ENCODE data around the gene PLA2G6.
"Not testable (repeated sequence)": the region's sequence is repeated elsewhere in the genome, so short reads cannot be mapped to it uniquely, and the experiment has no call there.

PLA2G6 gene

DNA sequence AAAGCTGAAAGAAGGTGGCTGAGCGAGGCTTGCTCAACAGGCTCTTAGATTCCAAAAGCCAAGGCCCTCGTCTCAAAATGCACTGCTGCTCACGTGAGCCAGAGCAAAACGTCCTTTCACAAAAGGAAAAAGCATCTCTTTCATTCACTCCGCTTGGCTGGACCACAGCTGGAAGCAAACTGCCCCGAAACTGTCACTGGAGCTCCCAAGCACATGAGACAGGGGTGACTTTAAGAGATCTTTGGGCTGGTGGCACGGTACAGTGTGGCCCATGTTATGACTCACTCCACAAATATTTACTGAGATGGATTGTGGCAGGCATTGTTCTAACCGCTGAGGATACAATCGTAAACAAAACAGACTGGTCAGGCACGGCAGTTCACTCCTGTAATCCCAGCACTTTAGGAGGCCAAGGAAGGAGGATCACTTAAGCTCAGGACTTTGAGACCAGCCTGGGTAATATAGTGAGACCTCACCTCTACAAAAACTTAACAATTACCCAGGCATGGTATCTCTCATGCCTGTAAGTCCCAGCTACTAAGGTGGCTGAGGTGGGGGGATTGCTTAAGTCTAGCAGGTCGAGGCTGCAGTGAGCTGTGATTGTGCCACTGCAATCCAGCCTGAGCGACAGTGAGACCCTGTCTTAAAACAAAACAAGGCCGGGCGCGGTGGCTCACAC, 3.6 kb downstream of the PLA2G6 start:
- TF ChIP-seq, protein P1, sequence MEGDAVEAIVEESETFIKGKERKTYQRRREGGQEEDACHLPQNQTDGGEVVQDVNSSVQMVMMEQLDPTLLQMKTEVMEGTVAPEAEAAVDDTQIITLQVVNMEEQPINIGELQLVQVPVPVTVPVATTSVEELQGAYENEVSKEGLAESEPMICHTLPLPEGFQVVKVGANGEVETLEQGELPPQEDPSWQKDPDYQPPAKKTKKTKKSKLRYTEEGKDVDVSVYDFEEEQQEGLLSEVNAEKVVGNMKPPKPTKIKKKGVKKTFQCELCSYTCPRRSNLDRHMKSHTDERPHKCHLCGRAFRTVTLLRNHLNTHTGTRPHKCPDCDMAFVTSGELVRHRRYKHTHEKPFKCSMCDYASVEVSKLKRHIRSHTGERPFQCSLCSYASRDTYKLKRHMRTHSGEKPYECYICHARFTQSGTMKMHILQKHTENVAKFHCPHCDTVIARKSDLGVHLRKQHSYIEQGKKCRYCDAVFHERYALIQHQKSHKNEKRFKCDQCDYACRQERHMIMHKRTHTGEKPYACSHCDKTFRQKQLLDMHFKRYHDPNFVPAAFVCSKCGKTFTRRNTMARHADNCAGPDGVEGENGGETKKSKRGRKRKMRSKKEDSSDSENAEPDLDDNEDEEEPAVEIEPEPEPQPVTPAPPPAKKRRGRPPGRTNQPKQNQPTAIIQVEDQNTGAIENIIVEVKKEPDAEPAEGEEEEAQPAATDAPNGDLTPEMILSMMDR (IDR thresholded peaks at IDR 0.05): no peak
- Histone ChIP-seq H3K4me1 (no peaks in the 10 kb centered on the region), H3K27ac (no peak overlapping the region), H3K36me3 (ENCODE audit: control insufficient read depth, insufficient read depth, low read length) (no peaks in the 10 kb centered on the region), H3K9me3 (ENCODE audit: control insufficient read depth, low read length) (no peaks in the 10 kb centered on the region), H3K9ac (no peak overlapping the region), H2AFZ (no peak overlapping the region), H3K27me3 (ENCODE audit: control insufficient read depth, insufficient read depth, low read length) (no peaks in the 10 kb centered on the region), H3K79me2 (no peaks in the 10 kb centered on the region), H3K4me3 (ENCODE audit: low read depth, low read length) (no peak overlapping the region), H3K4me2 (ENCODE audit: low read length) (no peak overlapping the region)

DNA sequence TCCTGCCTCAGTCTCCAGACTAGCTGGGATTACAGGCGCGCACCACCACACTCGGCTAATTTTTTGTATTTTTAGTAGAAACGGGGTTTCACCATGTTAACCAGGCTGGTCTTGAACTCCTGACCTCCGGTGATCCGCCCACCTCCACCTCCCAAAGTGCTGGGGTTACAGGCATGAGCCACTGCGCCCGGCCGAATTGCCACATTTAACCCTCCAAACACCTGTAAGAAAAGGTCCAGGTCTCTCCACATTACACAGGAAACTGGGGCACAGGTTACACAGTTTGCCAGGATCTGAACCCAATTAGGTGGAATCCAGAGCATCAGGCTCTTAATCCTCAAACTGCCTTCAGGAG, 4.1 kb downstream of the PLA2G6 start:
- H3K79me2 ChIP-seq; H3K4me1 ChIP-seq; H3K4me3 ChIP-seq (ENCODE audit: low read depth, low read length); H3K36me3 ChIP-seq (ENCODE audit: control insufficient read depth, insufficient read depth, low read length); H3K27me3 ChIP-seq (ENCODE audit: control insufficient read depth, insufficient read depth, low read length); H2AFZ ChIP-seq; H3K27ac ChIP-seq; H3K9ac ChIP-seq; H3K4me2 ChIP-seq (ENCODE audit: low read length); H3K9me3 ChIP-seq (ENCODE audit: control insufficient read depth, low read length): not testable (repeated sequence)

DNA sequence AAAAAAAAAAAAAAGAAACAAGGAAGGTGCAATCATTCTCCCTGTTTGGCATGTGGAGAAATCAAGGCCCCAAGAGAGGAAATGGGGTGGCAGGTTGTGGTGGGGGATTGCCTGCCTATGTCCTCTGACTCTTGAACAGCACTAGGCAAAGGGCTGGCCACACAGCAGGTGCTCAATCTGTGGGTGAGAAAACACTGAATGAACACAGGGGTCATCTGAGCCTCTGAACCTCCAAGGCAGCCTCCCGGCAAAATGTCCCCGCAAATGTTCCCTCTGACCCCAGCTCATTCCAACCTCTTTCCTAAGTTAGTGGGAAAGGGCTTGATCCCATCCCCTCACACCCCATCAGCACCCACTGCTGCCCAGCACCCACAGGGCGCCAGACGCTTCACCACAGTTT, 4.6 kb downstream of the PLA2G6 start:
- Histone ChIP-seq H3K4me3 (ENCODE audit: low read depth, low read length) (no peak overlapping the region), H3K79me2 (no peaks in the 10 kb centered on the region), H3K36me3 (ENCODE audit: control insufficient read depth, insufficient read depth, low read length) (no peaks in the 10 kb centered on the region), H3K9ac (no peak overlapping the region), H3K4me2 (ENCODE audit: low read length) (no peak overlapping the region), H3K27ac (no peak overlapping the region), H2AFZ (no peak overlapping the region), H3K9me3 (ENCODE audit: control insufficient read depth, low read length) (no peaks in the 10 kb centered on the region), H3K27me3 (ENCODE audit: control insufficient read depth, insufficient read depth, low read length) (no peaks in the 10 kb centered on the region), H3K4me1 (no peaks in the 10 kb centered on the region)
- TF ChIP-seq, protein P1 (IDR thresholded peaks at IDR 0.05): no peak

DNA sequence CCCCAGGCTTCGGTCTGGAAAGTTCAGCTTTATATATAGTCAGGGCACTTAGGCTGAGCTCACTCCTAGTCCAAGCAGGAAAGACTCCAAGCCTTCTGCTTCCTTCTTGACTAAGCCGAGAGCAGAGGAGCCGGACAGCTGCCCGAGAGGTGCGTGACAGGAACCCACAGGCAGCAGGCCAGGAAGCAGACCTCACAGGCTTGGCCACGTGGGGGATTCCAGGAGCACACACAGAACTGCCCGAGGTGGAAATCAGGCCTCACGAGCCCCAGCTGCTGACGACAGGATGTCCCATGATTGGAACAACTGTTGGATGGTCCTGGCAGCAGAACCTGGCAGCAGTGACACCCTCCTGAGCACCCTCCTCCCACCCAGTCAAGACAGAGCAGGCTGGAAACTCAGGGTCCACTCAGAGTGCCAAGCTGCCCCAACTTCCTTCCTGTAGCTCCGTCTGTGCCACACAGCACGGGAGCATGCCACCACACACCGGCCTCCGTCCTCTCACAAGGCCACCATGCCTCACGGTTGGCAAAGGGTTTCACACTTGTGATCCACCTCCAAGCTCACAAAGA, 5.4 kb downstream of the PLA2G6 start:
- H3K4me3 ChIP-seq (ENCODE audit: low read depth, low read length): no peak overlapping the region
- no peaks in the 10 kb centered on the region for H3K36me3 ChIP-seq (ENCODE audit: control insufficient read depth, insufficient read depth, low read length)
- H3K27me3 ChIP-seq (ENCODE audit: control insufficient read depth, insufficient read depth, low read length): no peaks in the 10 kb centered on the region
- no peaks in the 10 kb centered on the region for H3K9me3 ChIP-seq (ENCODE audit: control insufficient read depth, low read length)
- no peaks in the 10 kb centered on the region for H3K4me1 ChIP-seq
- H3K9ac ChIP-seq: no peak overlapping the region
- H3K4me2 ChIP-seq (ENCODE audit: low read length): no peak overlapping the region
- H3K79me2 ChIP-seq: no peaks in the 10 kb centered on the region
- TF ChIP-seq, protein P1 (IDR thresholded peaks at IDR 0.05): no peak
- H3K27ac ChIP-seq: peak overlapping the region; percentile 56
- no peak overlapping the region for H2AFZ ChIP-seq

DNA sequence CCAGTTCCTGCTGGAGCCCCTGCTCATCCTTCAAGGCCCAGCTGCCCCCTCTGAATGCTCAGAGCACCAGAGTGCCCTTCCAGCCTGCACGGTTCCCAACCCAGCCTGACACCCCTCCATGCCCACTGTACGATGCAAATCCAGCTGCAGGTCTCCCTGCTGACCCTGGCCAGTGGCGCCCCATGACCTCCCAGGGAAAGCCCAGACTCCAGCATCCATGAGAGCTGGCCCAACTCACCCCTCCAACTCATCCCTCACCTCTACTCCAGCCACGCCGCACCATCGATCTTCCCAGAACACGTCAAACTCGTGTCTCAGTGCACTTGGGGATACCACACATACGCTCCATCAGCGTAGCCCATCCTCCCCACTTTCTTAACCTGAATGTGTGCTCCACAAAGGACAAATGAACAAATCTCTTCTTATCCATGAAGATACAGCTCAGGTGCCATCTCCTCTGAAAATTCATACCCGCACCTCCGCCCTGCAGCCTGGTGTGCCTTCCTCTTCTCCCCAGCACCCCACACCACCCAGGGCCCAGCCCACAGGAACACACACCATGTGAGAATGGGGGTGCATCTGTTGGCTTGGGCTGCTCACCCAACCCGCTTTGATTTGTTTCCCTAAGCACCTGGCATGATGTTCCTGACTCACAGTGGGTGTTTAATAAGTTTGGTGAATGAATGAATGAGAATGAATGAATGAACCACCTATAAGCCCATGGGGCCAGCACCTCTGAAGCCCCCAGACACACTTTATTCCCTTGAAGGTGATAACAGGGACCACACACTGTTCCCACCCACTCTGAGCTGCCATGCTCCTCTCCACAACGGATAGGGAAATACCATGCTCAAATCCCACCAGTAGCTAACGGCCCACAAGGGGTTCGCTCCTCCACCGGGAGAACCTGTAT, 6.2 kb downstream of the PLA2G6 start:
- no peaks in the 10 kb centered on the region for H3K79me2 ChIP-seq
- peak overlapping the region; percentile 47 for H3K27ac ChIP-seq
- H3K27me3 ChIP-seq (ENCODE audit: control insufficient read depth, insufficient read depth, low read length): no peaks in the 10 kb centered on the region
- H3K36me3 ChIP-seq (ENCODE audit: control insufficient read depth, insufficient read depth, low read length): no peaks in the 10 kb centered on the region
- no peak overlapping the region for H2AFZ ChIP-seq
- TF ChIP-seq, protein P1 (IDR thresholded peaks at IDR 0.05): no peak
- no peaks in the 10 kb centered on the region for H3K4me1 ChIP-seq
- no peak overlapping the region for H3K9ac ChIP-seq
- no peak overlapping the region for H3K4me3 ChIP-seq (ENCODE audit: low read depth, low read length)
- no peak overlapping the region for H3K4me2 ChIP-seq (ENCODE audit: low read length)
- H3K9me3 ChIP-seq (ENCODE audit: control insufficient read depth, low read length): no peaks in the 10 kb centered on the region
